ENCODE results near the gene CWC27.
"Not testable (repeated sequence)": the region's sequence is repeated elsewhere in the genome, so short reads cannot be mapped to it uniquely, and the experiment has no call there.

CWC27 gene

GRCh38 chr5:64923151-64923685 is 154.5 kb downstream of the CWC27 start:
- FAIRE-seq: no peak
- no peak for TF ChIP-seq POU2F2 (IDR thresholded peaks at IDR 0.05; ENCODE audit: low read depth, low read length)
- TF ChIP-seq POLR2AphosphoS5 (IDR thresholded peaks at IDR 0.05; ENCODE audit: low read depth, low read length): no peak
- TF ChIP-seq SPI1 (IDR thresholded peaks at IDR 0.05; ENCODE audit: low read depth, low read length): no peak
- no peak for TF ChIP-seq POLR2A (IDR thresholded peaks at IDR 0.05; ENCODE audit: low read depth, low read length)
- TF ChIP-seq PAX5 (IDR thresholded peaks at IDR 0.05; ENCODE audit: insufficient read depth, low read length, severe bottlenecking): no peak
- TF ChIP-seq TAF1 (IDR thresholded peaks at IDR 0.05; ENCODE audit: low read depth, low read length): no peak
- DNase-seq (ENCODE audit: insufficient read length, low spot score): no peak

GRCh38 chr5:64925123-64925522 is 156.4 kb downstream of the CWC27 start:
- DNase-seq (ENCODE audit: insufficient read length, low spot score) (no peak), FAIRE-seq (no peak)
- TF ChIP-seq POLR2A (IDR thresholded peaks at IDR 0.05; ENCODE audit: low read depth, low read length) (no peak), SPI1 (IDR thresholded peaks at IDR 0.05; ENCODE audit: low read depth, low read length) (no peak), POLR2AphosphoS5 (IDR thresholded peaks at IDR 0.05; ENCODE audit: low read depth, low read length) (no peak), PAX5 (IDR thresholded peaks at IDR 0.05; ENCODE audit: insufficient read depth, low read length, severe bottlenecking) (no peak), TAF1 (IDR thresholded peaks at IDR 0.05; ENCODE audit: low read depth, low read length) (no peak), POU2F2 (IDR thresholded peaks at IDR 0.05; ENCODE audit: low read depth, low read length) (no peak)

- DNase-seq (ENCODE audit: insufficient read length, low spot score): no peak
- TF ChIP-seq POU2F2 (IDR thresholded peaks at IDR 0.05; ENCODE audit: low read depth, low read length): no peak
- TF ChIP-seq POLR2AphosphoS5 (IDR thresholded peaks at IDR 0.05; ENCODE audit: low read depth, low read length): no peak
- no peak for TF ChIP-seq TAF1 (IDR thresholded peaks at IDR 0.05; ENCODE audit: low read depth, low read length)
- TF ChIP-seq SPI1 (IDR thresholded peaks at IDR 0.05; ENCODE audit: low read depth, low read length): no peak
- FAIRE-seq: no peak
Measured at GRCh38 chr5:64929833-64930232, 161.1 kb downstream of the CWC27 start.

GRCh38 chr5:64930672-64931318 is 162.1 kb downstream of the CWC27 start:
- TF ChIP-seq SPI1 (IDR thresholded peaks at IDR 0.05; ENCODE audit: low read depth, low read length) (no peak), POLR2AphosphoS5 (IDR thresholded peaks at IDR 0.05; ENCODE audit: low read depth, low read length) (no peak), TAF1 (IDR thresholded peaks at IDR 0.05; ENCODE audit: low read depth, low read length) (no peak), POLR2A (IDR thresholded peaks at IDR 0.05; ENCODE audit: low read depth, low read length) (no peak), POU2F2 (IDR thresholded peaks at IDR 0.05; ENCODE audit: low read depth, low read length) (no peak), PAX5 (IDR thresholded peaks at IDR 0.05; ENCODE audit: insufficient read depth, low read length, severe bottlenecking) (no peak)
- DNase-seq (ENCODE audit: insufficient read length, low spot score) (no peak), FAIRE-seq (no peak)

- DNase-seq (ENCODE audit: insufficient read length, low spot score); FAIRE-seq: not testable (repeated sequence)
Measured at GRCh38 chr5:64939422-64939771, 170.7 kb downstream of the CWC27 start.

GRCh38 chr5:64939772-64940510 is 171.2 kb downstream of the CWC27 start:
- TF ChIP-seq POLR2A (IDR thresholded peaks at IDR 0.05; ENCODE audit: low read depth, low read length) (no peak), SPI1 (IDR thresholded peaks at IDR 0.05; ENCODE audit: low read depth, low read length) (no peak), PAX5 (IDR thresholded peaks at IDR 0.05; ENCODE audit: insufficient read depth, low read length, severe bottlenecking) (no peak), POLR2AphosphoS5 (IDR thresholded peaks at IDR 0.05; ENCODE audit: low read depth, low read length) (no peak), POU2F2 (IDR thresholded peaks at IDR 0.05; ENCODE audit: low read depth, low read length) (no peak), TAF1 (IDR thresholded peaks at IDR 0.05; ENCODE audit: low read depth, low read length) (no peak)
- DNase-seq (ENCODE audit: insufficient read length, low spot score): no peak
- FAIRE-seq: no peak

- no peak for DNase-seq (ENCODE audit: insufficient read length, low spot score)
- TF ChIP-seq POU2F2 (IDR thresholded peaks at IDR 0.05; ENCODE audit: low read depth, low read length): no peak
- no peak for FAIRE-seq
Measured at GRCh38 chr5:64942460-64942859, 173.7 kb downstream of the CWC27 start.

- TF ChIP-seq TAF1 (IDR thresholded peaks at IDR 0.05; ENCODE audit: low read depth, low read length) (no peak), PAX5 (IDR thresholded peaks at IDR 0.05; ENCODE audit: insufficient read depth, low read length, severe bottlenecking) (no peak), SPI1 (IDR thresholded peaks at IDR 0.05; ENCODE audit: low read depth, low read length) (no peak), POLR2A (IDR thresholded peaks at IDR 0.05; ENCODE audit: low read depth, low read length) (no peak), POLR2AphosphoS5 (IDR thresholded peaks at IDR 0.05; ENCODE audit: low read depth, low read length) (no peak), POU2F2 (IDR thresholded peaks at IDR 0.05; ENCODE audit: low read depth, low read length) (no peak)
Measured at GRCh38 chr5:64944868-64945267, 176.1 kb downstream of the CWC27 start.

GRCh38 chr5:64947031-64947430 is 178.3 kb downstream of the CWC27 start:
- TF ChIP-seq POLR2A (IDR thresholded peaks at IDR 0.05; ENCODE audit: low read depth, low read length) (no peak), TAF1 (IDR thresholded peaks at IDR 0.05; ENCODE audit: low read depth, low read length) (no peak), POU2F2 (IDR thresholded peaks at IDR 0.05; ENCODE audit: low read depth, low read length) (no peak)
- no peak for DNase-seq (ENCODE audit: insufficient read length, low spot score)
- FAIRE-seq: no peak

More at GRCh38 chr5:64944868-64945267, 176.1 kb downstream of the CWC27 start:
- FAIRE-seq: peak; percentile 35
- DNase-seq (ENCODE audit: insufficient read length, low spot score): no peak

GRCh38 chr5:64947801-64948200 is 179.1 kb downstream of the CWC27 start:
- FAIRE-seq (no peak), DNase-seq (ENCODE audit: insufficient read length, low spot score) (no peak)
- TF ChIP-seq PAX5 (IDR thresholded peaks at IDR 0.05; ENCODE audit: insufficient read depth, low read length, severe bottlenecking) (no peak), SPI1 (IDR thresholded peaks at IDR 0.05; ENCODE audit: low read depth, low read length) (no peak), POLR2A (IDR thresholded peaks at IDR 0.05; ENCODE audit: low read depth, low read length) (no peak), POLR2AphosphoS5 (IDR thresholded peaks at IDR 0.05; ENCODE audit: low read depth, low read length) (no peak), TAF1 (IDR thresholded peaks at IDR 0.05; ENCODE audit: low read depth, low read length) (no peak), POU2F2 (IDR thresholded peaks at IDR 0.05; ENCODE audit: low read depth, low read length) (no peak)
